Effector memory CD8-positive, alpha-beta T cell (primary cell): ENCODE results near the gene CRYZL1.

Source experiments
- ATAC-seq: fragments of 150-1000 bp; cut with Tn5 transposase; replicated peaks from 2 replicates; pipeline ENCODE4 v1.10.0; 2021; ENCODE audit warnings: mild to moderate bottlenecking, moderate library complexity
- DNase-seq, 3 experiments: peaks; one replicate each; pipeline ENCODE4 v3.0.0; 2021
- H3K27ac Mint-ChIP-seq, 2 donors: one replicate each; pipeline ENCODE4 v1.8.0; 2022; ENCODE audit warnings: mild to moderate bottlenecking in 2 of 2, mixed read lengths in 2 of 2, moderate library complexity in 2 of 2
- H3K27me3 Mint-ChIP-seq, 2 donors: one replicate each; pipeline ENCODE4 v1.8.0; 2022; ENCODE audit warnings: mixed read lengths in 2 of 2
- H3K36me3 Mint-ChIP-seq: one replicate; pipeline ENCODE4 v1.8.0; 2022; ENCODE audit warnings: mild to moderate bottlenecking, moderate library complexity, mixed read lengths; ENCODE audit not compliant: insufficient read depth
- H3K4me1 Mint-ChIP-seq, 2 donors: one replicate each; pipeline ENCODE4 v1.8.0; 2022; ENCODE audit warnings: low read depth in 2 of 2, mixed read lengths in 2 of 2
- H3K4me3 Mint-ChIP-seq, 2 donors: one replicate each; pipeline ENCODE4 v1.8.0; 2022; ENCODE audit warnings: mild to moderate bottlenecking in 2 of 2, mixed read lengths in 2 of 2, moderate library complexity in 2 of 2
- H3K9me3 Mint-ChIP-seq, 2 donors: one replicate each; pipeline ENCODE4 v1.8.0; 2022; ENCODE audit warnings: mixed read lengths in 2 of 2

CRYZL1 gene

DNA sequence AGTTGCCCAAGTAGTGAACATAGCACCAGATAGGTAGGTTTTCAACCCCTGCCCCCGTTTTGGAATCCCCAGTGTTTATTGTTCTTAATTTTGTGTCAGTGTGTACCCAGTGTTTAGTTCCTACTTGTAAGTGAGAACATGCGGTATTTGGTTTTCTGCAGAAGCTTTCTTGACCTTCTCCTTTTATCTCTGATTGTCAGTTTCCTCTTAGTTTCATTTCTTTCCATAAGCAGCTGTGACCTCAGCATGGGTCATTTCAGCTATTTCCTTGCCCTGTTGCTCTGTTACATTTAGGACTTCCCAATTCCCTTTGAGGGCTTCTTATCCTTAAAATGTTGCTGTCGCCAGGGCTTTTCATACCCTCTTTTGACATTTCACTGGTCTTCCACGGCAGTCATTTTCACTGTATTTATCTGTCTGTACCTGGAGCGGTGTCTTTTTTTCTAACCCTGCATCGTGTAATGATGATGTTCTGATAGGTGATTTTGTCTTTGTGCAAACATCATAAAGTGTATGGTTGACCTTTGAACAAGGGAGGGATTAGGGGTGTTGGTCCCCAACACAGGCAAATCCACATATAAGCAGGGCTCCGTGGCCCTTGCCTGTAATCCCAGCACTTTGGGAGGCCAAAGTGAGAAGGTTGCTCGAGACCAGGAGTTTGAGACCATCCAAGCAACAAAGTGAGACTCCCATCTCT, 15.7 kb upstream of the CRYZL1 start:
- H3K4me1 Mint-ChIP-seq = no peaks in the 10 kb centered on the region
- H3K4me3 Mint-ChIP-seq = no peak overlapping the region
- H3K27me3 Mint-ChIP-seq = peaks cover 8 to 17% of the 10 kb centered on the region in 2 donors
- H3K9me3 Mint-ChIP-seq = no peaks in the 10 kb centered on the region
- no peak overlapping the region for H3K27ac Mint-ChIP-seq
- ATAC-seq (no peak), DNase-seq (no peak)
- no peaks in the 10 kb centered on the region for H3K36me3 Mint-ChIP-seq

DNA sequence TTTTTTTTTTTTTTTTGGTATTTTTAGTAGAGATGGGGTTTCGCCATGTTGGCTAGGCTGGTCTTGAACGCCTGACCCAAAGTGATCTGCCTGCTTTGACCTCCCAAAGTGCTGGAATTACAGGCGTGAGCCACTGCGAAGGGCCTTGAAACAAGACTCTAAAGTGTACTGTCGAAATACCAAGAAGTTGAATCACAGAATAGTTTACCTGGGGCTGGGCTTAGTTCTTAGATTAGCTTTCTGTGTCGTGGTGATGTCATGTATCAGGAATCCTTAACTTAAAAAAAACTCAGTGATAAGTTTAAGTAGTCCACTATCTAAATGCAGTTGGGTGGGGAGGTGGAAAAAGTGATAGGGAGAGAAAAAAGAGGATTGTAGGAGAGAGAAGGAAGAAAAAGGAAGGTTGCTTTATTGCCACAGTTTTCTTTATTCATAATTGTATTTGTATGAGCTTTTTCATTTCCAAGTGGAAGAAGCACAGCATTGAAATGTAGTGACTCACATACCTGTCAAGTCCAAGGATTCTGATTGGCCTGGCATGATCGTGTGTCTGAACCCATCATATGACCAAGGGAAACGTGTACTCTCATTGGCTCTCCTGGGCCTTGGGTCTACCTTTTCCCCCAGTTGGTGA, 14.2 kb upstream of the CRYZL1 start:
- Mint-ChIP-seq H3K4me1 (no peaks in the 10 kb centered on the region), H3K27ac (no peak overlapping the region), H3K9me3 (no peaks in the 10 kb centered on the region), H3K27me3 (peaks cover 8 to 17% of the 10 kb centered on the region in 2 donors), H3K4me3 (no peak overlapping the region), H3K36me3 (no peaks in the 10 kb centered on the region)
- ATAC-seq (no peak), DNase-seq (no peak)

DNA sequence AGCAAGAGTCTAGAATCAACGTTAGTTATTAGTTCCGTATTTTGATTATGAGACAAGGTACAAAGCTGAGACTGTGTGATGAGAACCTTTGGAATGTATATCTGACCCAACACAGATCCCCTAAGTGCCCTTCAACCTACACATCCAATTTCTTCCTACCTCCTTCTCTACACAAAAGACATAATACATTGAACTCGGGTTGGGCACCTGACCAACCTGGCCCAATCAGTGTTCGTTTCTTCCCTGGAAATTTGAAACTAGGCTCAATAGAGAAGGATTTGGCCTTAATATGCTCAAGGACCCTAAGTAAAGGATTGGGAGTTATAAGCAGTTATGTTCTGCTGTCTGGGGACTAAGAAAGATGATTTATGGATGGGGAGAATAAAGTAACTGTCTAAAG, 12.9 kb upstream of the CRYZL1 start:
- no peak for ATAC-seq

GRCh38 chr21:33651965-33652680, 10.6 kb upstream of the CRYZL1 start:
- H3K4me1 Mint-ChIP-seq = no peaks in the 10 kb centered on the region
- no peaks in the 10 kb centered on the region for H3K36me3 Mint-ChIP-seq
- DNase-seq (no peak), ATAC-seq (no peak)
- peaks cover 0 to 3% of the 10 kb centered on the region in 2 donors for H3K27me3 Mint-ChIP-seq
- no peak overlapping the region for H3K27ac Mint-ChIP-seq
- H3K4me3 Mint-ChIP-seq = no peak overlapping the region
- H3K9me3 Mint-ChIP-seq = no peaks in the 10 kb centered on the region

More for the DNA sequence above, 12.9 kb upstream of the CRYZL1 start:
- no peaks in the 10 kb centered on the region for H3K36me3 Mint-ChIP-seq
- H3K27ac Mint-ChIP-seq = no peak overlapping the region
- peaks cover 0 to 17% of the 10 kb centered on the region in 2 donors for H3K27me3 Mint-ChIP-seq
- H3K9me3 Mint-ChIP-seq = no peaks in the 10 kb centered on the region
- H3K4me1 Mint-ChIP-seq = no peaks in the 10 kb centered on the region
- no peak for DNase-seq
- H3K4me3 Mint-ChIP-seq = no peak overlapping the region

DNA sequence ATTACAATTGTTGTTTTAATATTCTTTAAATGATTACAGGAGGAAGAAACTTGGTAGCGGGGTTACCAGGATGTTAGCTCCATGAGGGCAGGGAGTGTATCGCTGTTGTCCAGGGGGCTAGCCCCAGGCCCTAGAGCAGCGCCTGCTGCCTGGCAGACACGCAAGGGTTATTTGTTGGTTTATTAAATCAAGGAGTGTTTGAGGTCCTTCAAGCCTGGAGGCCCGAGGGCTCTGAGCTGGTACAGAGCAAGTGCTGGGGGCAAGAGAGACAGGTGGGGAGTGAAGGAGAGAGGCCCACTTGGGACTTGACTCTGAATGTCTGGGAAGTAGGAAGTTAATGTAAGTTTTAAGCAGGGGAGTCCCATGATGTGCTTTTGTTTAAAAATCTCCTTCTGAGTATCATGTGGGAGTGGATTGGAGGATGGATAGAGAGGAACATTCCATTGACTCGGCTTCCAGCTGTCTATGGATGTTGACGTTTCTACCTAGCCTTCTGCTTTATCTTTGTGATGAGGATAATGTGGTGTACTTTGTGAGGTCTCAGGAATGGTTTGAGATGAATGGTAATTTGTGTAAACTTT, 9.5 kb upstream of the CRYZL1 start:
- Mint-ChIP-seq H3K4me3 (no peak overlapping the region), H3K27me3 (no peaks in the 10 kb centered on the region), H3K36me3 (no peaks in the 10 kb centered on the region), H3K9me3 (no peaks in the 10 kb centered on the region), H3K27ac (no peak overlapping the region), H3K4me1 (no peaks in the 10 kb centered on the region)
- DNase-seq (no peak), ATAC-seq (no peak)

GRCh38 chr21:33650230-33650629, 8.7 kb upstream of the CRYZL1 start:
- no peaks in the 10 kb centered on the region for H3K27me3 Mint-ChIP-seq
- DNase-seq (no peak), ATAC-seq (no peak)
- H3K4me3 Mint-ChIP-seq = no peak overlapping the region
- H3K4me1 Mint-ChIP-seq = no peaks in the 10 kb centered on the region
- no peaks in the 10 kb centered on the region for H3K36me3 Mint-ChIP-seq
- H3K27ac Mint-ChIP-seq = no peak overlapping the region
- no peaks in the 10 kb centered on the region for H3K9me3 Mint-ChIP-seq

DNA sequence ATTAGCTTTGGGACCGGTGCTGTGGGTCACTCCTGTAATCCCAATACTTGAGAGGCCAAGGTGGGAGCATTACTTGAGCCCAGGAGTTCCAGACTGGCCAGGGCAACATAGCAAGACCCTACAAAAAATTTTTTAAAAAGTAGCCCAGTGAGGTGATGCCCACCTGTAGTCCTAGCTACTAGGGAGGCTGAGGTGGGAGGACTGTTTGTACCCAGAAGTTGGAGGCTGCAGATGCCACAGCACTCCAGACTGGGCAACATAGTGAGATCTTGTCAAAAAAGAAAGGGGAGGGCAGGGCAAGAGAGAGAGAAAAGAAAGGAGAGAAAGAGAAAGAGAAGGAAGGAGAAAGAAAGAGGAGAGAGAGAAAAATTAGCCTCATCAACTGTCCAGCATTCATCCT, 7.0 kb upstream of the CRYZL1 start:
- no peaks in the 10 kb centered on the region for H3K9me3 Mint-ChIP-seq
- ATAC-seq (no peak), DNase-seq (no peak)
- H3K27ac Mint-ChIP-seq = no peak overlapping the region
- no peaks in the 10 kb centered on the region for H3K36me3 Mint-ChIP-seq
- no peak overlapping the region for H3K4me3 Mint-ChIP-seq
- H3K27me3 Mint-ChIP-seq = peaks cover 0 to 13% of the 10 kb centered on the region in 2 donors
- H3K4me1 Mint-ChIP-seq = peaks cover 0 to 3% of the 10 kb centered on the region in 2 donors

DNA sequence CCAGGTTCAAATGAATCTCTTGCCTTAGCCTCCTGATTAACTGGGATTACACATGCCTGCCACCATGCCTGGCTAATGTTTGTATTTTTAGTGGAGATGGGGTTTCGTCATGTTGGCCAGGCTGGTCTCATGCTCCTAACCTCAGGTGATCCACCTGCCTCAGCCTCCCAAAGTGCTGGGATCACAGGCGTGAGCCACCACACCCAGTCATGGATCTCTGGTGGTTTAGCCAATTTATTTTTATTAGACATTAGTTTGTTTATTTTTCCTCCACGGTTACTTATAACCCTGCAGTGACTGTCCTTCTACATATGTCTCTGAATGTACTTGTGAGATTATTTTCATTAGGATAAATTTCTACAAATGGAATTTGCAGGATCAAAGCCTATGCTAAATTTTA, 6.0 kb upstream of the CRYZL1 start:
- no peak for ATAC-seq
- Mint-ChIP-seq H3K4me3 (no peak overlapping the region), H3K36me3 (no peaks in the 10 kb centered on the region), H3K9me3 (no peaks in the 10 kb centered on the region), H3K27ac (no peak overlapping the region), H3K4me1 (peaks cover 0 to 5% of the 10 kb centered on the region in 2 donors), H3K27me3 (peaks cover 0 to 17% of the 10 kb centered on the region in 2 donors)
- no peak for DNase-seq

DNA sequence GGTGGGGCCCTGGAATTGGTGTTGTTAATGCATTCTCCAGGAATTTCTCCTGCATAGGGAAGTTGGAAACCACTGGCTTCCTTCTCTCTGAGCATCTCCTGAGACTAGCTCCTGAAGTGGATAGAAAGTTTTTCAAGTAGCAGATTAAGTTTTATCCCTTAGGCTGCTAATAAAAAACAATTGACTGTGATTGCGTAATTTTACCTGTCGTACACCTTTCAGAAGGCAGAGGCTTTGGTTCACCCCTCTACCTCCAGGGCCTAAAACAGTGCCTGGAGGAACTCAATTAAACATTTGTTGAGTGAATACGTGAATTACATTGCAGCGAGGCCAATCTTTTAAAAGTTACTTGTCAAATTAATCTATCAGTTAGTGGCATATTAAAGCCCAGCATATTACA, 4.2 kb upstream of the CRYZL1 start:
- DNase-seq = no peak
- H3K36me3 Mint-ChIP-seq = peaks cover 4% of the 10 kb centered on the region

DNA sequence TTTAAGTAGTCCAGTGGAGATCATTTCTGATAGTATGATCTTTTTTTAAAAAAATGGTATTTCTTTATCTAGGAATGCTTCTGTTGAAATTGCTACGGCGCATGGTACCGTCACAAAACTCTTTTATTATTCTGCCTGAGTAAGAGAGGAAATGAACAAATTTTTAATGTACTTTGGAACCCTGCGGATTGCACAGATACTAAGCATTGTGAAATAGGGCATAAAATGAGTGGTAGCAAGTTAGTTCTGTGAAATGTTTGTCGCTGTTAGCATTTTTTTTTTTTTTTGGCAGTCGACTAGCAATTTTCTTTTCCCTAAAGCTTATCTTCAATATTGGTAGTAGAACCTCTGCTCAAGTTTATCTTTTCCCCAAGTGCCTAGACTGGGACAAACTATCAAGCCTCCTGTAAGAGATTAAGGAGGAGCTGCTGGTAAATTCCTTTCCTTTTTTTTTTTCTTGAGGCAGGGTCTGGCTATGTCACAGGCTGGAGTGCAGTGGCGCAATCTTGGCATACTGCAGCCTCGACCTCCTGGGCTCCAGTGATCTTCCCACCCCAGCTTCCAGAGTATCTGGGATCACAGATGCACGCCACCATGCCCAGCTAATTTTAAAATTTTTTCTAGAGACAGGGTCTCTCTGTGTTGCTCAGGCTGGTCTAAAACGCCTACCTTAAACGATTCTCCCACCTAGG, 3.0 kb upstream of the CRYZL1 start:
- peak overlapping the region in 1 of 2 donors; percentile 84 for H3K4me3 Mint-ChIP-seq
- ATAC-seq (no peak), DNase-seq (no peak)

More for the DNA sequence above, 4.2 kb upstream of the CRYZL1 start:
- H3K4me1 Mint-ChIP-seq = peaks cover 8 to 14% of the 10 kb centered on the region in 2 donors
- H3K4me3 Mint-ChIP-seq = no peak overlapping the region
- peaks cover 0 to 17% of the 10 kb centered on the region in 2 donors for H3K27me3 Mint-ChIP-seq
- no peak overlapping the region for H3K27ac Mint-ChIP-seq
- ATAC-seq = no peak
- no peaks in the 10 kb centered on the region for H3K9me3 Mint-ChIP-seq

GRCh38 chr21:33643658-33644311, 2.2 kb upstream of the CRYZL1 start:
- Mint-ChIP-seq H3K9me3 (no peaks in the 10 kb centered on the region), H3K27me3 (peaks cover 0 to 17% of the 10 kb centered on the region in 2 donors), H3K36me3 (peaks cover 4% of the 10 kb centered on the region), H3K4me1 (peaks cover 8 to 14% of the 10 kb centered on the region in 2 donors), H3K4me3 (peak overlapping the region; percentile 84 to 85), H3K27ac (no peak overlapping the region)
- DNase-seq = no peak
- no peak for ATAC-seq

More for the DNA sequence above, 3.0 kb upstream of the CRYZL1 start:
- Mint-ChIP-seq H3K27ac (no peak overlapping the region), H3K9me3 (no peaks in the 10 kb centered on the region), H3K36me3 (peaks cover 4% of the 10 kb centered on the region), H3K27me3 (peaks cover 0 to 17% of the 10 kb centered on the region in 2 donors), H3K4me1 (peaks cover 8 to 14% of the 10 kb centered on the region in 2 donors)

- no peak overlapping the region for H3K27ac Mint-ChIP-seq
- H3K36me3 Mint-ChIP-seq = peaks cover 4% of the 10 kb centered on the region
- no peaks in the 10 kb centered on the region for H3K9me3 Mint-ChIP-seq
- no peak for ATAC-seq
- DNase-seq = peak in 2 of 3 experiments; percentile 4 to 5
- H3K4me1 Mint-ChIP-seq = peaks cover 8 to 14% of the 10 kb centered on the region in 2 donors
- H3K4me3 Mint-ChIP-seq = peak overlapping the region; percentile 84 to 85
- peaks cover 0 to 17% of the 10 kb centered on the region in 2 donors for H3K27me3 Mint-ChIP-seq
Measured at GRCh38 chr21:33642896-33643657, 1.5 kb upstream of the CRYZL1 start.
